ENCODE measurements around the gene CENPO. TPM values are rescaled to one million over a fixed set of nuclear protein-coding genes. Genes with fewer than 3 reads are reported as not detected.

CENPO gene, protein sequence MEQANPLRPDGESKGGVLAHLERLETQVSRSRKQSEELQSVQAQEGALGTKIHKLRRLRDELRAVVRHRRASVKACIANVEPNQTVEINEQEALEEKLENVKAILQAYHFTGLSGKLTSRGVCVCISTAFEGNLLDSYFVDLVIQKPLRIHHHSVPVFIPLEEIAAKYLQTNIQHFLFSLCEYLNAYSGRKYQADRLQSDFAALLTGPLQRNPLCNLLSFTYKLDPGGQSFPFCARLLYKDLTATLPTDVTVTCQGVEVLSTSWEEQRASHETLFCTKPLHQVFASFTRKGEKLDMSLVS
- 10 to 100 TPM; 28.6 to 49.3 TPM for total RNA-seq

- Mint-ChIP-seq H3K9me3 (peaks cover 0 to 3% of the 10 kb centered on the region in 2 donors), H3K27ac (peak within 1 kb of the TSS; percentile 97 to 99), H3K36me3 (peaks cover 36 to 56% of the 10 kb centered on the region in 2 donors)
- peak; percentile 92 to 98 for DNase-seq (ENCODE audit: low spot score in 2 of 2)
- peak; percentile 95 to 97 for ATAC-seq
Observed at GRCh38 chr2:24792874-24793760, at the start of gene CENPO, which contains the start of gene PTRHD1. TSS of gene CENPO (plus strand) at chr2:24793425. CDS start at chr2:24793920, 495 bp downstream. TSS of gene PTRHD1 (minus strand) at chr2:24793391. CDS start at chr2:24793377, 14 bp downstream.

DNA sequence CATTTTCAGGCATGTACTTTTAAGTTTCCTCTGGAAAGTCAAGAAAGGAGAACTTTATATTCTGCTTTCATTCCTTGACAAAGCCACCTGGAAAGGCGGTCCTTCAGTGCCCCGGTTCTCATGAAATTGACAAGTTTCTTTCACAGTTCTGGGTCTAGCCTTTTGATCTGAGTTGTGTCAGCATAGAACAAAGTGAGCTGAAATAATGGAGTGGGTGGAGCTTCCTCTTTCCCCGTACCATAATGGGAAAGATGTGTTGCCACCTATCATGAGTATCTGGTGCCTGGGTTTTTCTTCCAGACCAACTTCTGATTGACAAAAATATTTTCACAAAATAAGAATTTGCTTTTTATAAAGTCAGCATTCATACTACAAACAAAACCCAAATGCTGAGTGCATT is 49.3 kb upstream of the CENPO start:
- DNase-seq (ENCODE audit: low spot score in 2 of 2) (no peak), ATAC-seq (no peak)
- Mint-ChIP-seq H3K27ac (no peak overlapping the region), H3K36me3 (peaks cover 0 to 4% of the 10 kb centered on the region in 2 donors), H3K9me3 (no peaks in the 10 kb centered on the region)

- no peak for DNase-seq (ENCODE audit: low spot score in 2 of 2)
- Mint-ChIP-seq H3K9me3 (no peaks in the 10 kb centered on the region), H3K27ac (no peak overlapping the region), H3K36me3 (peaks cover 0 to 4% of the 10 kb centered on the region in 2 donors)
- no peak for ATAC-seq
Observed at GRCh38 chr2:24744356-24744755, 48.9 kb upstream of the CENPO start.

DNA sequence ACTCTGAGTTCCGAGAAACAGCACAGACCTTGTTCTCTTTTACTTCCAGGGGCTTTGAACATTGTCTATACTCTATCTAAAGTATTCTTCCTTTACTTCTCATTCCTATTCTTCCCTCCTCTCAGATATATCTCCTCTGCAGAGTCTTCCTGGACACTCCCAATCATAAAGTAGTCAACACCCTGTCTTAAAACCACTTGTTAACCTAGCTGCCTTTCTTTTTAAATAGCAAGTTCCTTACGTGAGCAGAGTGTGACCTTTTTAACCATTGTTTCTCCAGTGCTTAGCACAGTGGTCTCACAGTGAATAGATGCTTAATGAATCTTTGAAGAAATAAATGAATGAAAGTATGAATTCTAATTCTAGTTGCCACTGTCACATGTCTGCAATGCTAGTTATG is 47.4 kb upstream of the CENPO start:
- Mint-ChIP-seq H3K9me3 (no peaks in the 10 kb centered on the region), H3K27ac (no peak overlapping the region), H3K36me3 (peaks cover 0 to 4% of the 10 kb centered on the region in 2 donors)
- ATAC-seq (no peak), DNase-seq (ENCODE audit: low spot score in 2 of 2) (no peak)

- H3K9me3 Mint-ChIP-seq, result no peaks in the 10 kb centered on the region
- H3K36me3 Mint-ChIP-seq, result peaks cover 0 to 4% of the 10 kb centered on the region in 2 donors
- ATAC-seq, result no peak
- peak overlapping the region in 1 of 2 donors; percentile 22 for H3K27ac Mint-ChIP-seq
- DNase-seq (ENCODE audit: low spot score in 2 of 2), result no peak
Observed at GRCh38 chr2:24747299-24747698, 45.9 kb upstream of the CENPO start.

GRCh38 chr2:24749069-24749691 is 44.0 kb upstream of the CENPO start:
- H3K36me3 Mint-ChIP-seq, result peaks cover 0 to 4% of the 10 kb centered on the region in 2 donors
- DNase-seq (ENCODE audit: low spot score in 2 of 2), result no peak
- no peaks in the 10 kb centered on the region for H3K9me3 Mint-ChIP-seq
- H3K27ac Mint-ChIP-seq, result peak overlapping the region in 1 of 2 donors; percentile 48
- no peak for ATAC-seq

DNA sequence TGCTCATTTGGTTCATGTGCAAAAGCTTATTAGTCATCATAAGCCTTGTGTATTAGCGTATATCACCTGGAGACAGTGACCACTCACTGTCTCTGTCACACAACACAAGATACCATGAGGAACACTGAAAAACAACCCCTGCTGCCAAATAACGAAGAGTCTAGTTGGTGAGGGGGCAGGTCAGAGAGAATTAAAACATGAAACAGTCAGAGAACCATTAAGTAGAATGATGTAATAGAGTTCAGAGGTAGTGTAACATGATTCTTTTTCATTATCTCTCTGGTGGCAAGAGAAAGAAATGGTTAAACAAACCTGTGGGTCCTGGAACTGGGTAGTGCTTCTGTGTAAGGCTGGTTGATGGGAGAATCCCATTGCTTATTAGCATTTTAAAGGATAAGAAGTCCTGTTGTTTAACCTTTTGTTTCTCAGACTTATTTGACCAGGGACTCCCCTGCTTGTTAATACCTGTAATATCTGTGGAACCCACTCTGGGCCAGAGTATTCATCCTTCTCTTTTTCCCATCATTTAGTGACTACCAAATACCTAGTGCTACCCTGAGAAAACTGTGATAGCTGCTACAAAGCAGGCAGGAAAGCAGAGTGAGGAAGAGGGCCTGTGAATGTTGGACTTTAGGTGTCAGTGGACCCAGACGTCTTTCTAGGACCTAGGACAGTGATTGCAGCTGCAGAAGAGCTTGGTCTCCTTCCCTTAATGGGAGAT is 38.1 kb upstream of the CENPO start:
- Mint-ChIP-seq H3K36me3 (no peaks in the 10 kb centered on the region), H3K9me3 (no peaks in the 10 kb centered on the region), H3K27ac (peak overlapping the region in 1 of 2 donors; percentile 76)
- peak; percentile 43 to 59 for ATAC-seq
- no peak for DNase-seq (ENCODE audit: low spot score in 2 of 2)

DNA sequence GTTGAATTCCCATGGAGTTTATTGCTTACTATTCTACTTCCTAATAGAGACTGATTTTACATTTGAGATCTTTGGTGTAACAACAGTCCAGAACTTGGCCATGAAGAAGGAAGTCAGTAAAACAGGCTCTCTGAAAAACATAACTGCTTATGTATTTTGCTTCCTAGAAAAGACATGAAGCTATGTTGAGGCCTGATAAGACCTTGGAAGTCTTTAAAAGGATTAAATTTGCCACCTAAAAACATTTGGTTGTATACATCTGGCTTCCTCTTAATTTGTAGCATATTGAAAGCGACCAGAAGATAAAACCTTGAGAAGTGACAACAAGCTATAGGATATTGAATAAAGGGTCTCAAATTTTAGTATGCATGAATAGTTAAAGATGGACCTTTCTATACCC is 36.4 kb upstream of the CENPO start:
- Mint-ChIP-seq H3K36me3 (no peaks in the 10 kb centered on the region), H3K27ac (no peak overlapping the region), H3K9me3 (no peaks in the 10 kb centered on the region)
- ATAC-seq (no peak), DNase-seq (ENCODE audit: low spot score in 2 of 2) (no peak)

GRCh38 chr2:24761866-24762265 is 31.4 kb upstream of the CENPO start:
- DNase-seq (ENCODE audit: low spot score in 2 of 2) (no peak), ATAC-seq (no peak)
- Mint-ChIP-seq H3K36me3 (no peaks in the 10 kb centered on the region), H3K9me3 (no peaks in the 10 kb centered on the region), H3K27ac (no peak overlapping the region)

GRCh38 chr2:24762518-24762917 is 30.7 kb upstream of the CENPO start:
- Mint-ChIP-seq H3K27ac (no peak overlapping the region), H3K9me3 (no peaks in the 10 kb centered on the region), H3K36me3 (no peaks in the 10 kb centered on the region)
- ATAC-seq (no peak), DNase-seq (ENCODE audit: low spot score in 2 of 2) (no peak)

DNA sequence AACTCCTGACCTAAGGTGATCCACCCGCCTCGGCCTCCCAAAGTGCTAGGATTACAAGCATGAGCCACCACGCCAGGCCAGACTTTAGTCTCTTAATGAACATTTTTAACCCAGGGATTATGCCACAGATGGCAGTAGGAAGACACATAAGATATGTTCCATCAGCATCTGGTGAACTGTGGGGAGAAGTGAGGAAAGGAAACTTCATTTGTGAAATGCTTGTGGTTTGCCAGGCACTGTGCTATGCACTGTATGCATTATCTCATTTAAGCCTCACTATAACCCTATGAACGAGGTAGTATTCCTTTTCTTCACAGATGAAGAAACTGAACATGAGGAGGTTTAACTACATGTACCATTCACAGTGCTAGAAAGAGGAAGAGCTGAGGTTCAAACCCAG is 29.4 kb upstream of the CENPO start:
- ATAC-seq (no peak), DNase-seq (ENCODE audit: low spot score in 2 of 2) (no peak)
- Mint-ChIP-seq H3K27ac (no peak overlapping the region), H3K9me3 (no peaks in the 10 kb centered on the region), H3K36me3 (no peaks in the 10 kb centered on the region)

- Mint-ChIP-seq H3K27ac (peak overlapping the region in 1 of 2 donors; percentile 65), H3K36me3 (no peaks in the 10 kb centered on the region), H3K9me3 (no peaks in the 10 kb centered on the region)
- ATAC-seq (peak in 1 of 2 donors; percentile 64), DNase-seq (ENCODE audit: low spot score in 2 of 2) (peak in 1 of 2 donors; percentile 9)
Observed at GRCh38 chr2:24766609-24767008, 26.6 kb upstream of the CENPO start.

DNA sequence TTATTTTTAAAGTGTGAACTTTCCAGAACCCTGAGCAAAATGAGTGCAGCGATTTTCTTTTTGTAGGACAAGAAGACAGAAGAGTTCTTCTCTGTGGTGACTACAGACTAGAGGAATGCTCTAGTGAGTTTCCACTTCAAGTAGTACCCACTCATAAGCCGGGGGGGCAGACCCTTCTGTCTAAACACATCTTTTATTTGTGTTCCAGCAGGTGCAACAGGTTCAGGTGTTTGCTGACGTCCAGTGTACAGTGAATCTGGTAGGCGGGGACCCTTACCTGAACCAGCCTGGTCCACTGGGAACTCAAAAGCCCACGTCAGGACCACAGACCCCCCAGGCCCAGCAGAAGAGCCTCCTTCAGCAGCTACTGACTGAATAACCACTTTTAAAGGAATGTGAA is 25.2 kb upstream of the CENPO start:
- no peaks in the 10 kb centered on the region for H3K9me3 Mint-ChIP-seq
- no peak for ATAC-seq
- no peak for DNase-seq (ENCODE audit: low spot score in 2 of 2)
- H3K36me3 Mint-ChIP-seq, result no peaks in the 10 kb centered on the region
- H3K27ac Mint-ChIP-seq, result no peak overlapping the region

DNA sequence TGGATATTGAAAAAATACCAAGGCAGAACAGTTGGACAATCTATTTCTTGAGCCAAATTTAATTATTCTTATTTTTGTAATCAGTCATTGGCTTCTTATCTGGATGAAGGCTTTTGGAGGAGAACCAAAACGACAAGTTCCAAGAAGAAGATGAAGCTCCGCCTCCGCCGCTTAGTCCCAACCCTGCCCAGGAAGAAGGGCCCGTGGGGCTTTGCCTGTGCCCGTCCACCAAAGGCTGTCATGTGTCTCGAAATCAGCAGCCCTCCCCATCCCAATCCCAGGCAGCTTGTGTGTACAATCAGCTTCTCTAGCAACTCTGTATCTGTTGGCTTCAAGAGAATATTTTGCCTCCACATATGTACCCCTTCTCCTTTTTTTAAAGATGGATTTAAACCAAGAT is 24.6 kb upstream of the CENPO start:
- Mint-ChIP-seq H3K36me3 (no peaks in the 10 kb centered on the region), H3K27ac (no peak overlapping the region), H3K9me3 (no peaks in the 10 kb centered on the region)
- DNase-seq (ENCODE audit: low spot score in 2 of 2) (no peak), ATAC-seq (no peak)

DNA sequence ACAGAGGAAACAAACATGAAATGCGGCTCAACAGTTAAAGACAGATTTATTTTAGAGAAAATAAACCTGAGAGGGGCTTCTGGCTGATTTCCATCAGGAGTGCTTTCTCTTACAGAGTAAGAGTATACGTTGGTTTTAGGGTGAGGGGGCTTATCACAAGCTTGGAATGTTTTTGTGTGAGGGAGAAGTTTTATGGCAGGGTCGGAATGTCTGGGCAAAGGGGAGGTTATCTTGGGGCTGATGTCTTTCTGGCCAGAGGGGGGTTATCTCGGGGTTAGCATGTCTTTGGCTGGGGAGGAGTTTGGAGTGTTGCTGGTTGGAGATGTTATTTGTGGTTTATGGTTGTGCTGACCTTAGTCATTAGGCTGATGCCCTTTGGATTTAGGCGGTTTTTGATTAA is 22.2 kb upstream of the CENPO start:
- H3K27ac Mint-ChIP-seq, result no peak overlapping the region
- H3K36me3 Mint-ChIP-seq, result no peaks in the 10 kb centered on the region
- no peaks in the 10 kb centered on the region for H3K9me3 Mint-ChIP-seq
- DNase-seq (ENCODE audit: low spot score in 2 of 2), result no peak
- ATAC-seq, result no peak

DNA sequence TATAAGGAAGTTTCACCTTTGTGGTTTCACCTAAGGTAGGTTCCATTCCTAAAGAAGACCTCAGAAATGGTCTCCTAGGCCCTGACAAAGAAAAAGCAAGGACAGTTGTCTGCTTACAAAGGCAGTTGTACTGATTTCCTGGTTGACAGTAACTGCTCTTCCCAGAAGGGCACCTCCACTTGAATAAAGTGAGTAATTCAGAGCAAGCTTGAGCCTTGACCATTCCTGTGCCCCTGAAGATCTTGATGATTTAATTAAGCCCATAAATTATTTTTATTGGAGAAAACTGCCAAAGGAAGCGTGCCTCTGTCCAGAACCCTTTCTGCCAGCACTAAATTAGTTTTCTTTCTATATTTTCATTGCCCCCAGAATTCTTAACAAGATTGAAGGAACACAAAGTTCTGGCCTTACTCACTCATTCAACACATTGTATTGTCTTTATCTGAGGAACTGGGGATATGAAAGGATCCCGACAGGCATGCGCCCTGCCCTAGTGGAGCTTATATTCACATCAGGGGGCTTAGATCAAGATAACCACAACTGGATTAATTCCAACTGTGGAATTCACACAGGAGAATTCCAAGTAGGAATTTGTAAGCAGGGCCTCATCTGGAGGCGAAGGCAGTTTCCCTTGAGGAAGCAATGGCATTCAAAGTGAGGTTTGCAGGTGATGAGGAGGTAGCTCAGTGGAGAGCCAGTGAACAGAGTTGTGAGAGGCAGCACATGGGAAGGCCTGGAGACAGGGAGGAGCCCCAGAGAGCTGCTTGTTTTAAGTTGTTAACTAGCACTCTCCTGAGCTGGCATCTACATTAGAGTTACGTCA is 21.2 kb upstream of the CENPO start:
- Mint-ChIP-seq H3K36me3 (no peaks in the 10 kb centered on the region), H3K9me3 (no peaks in the 10 kb centered on the region), H3K27ac (no peak overlapping the region)
- DNase-seq (ENCODE audit: low spot score in 2 of 2) (no peak), ATAC-seq (no peak)
